ENCODE results near the gene TNKS1BP1. TPM values are rescaled to one million over a fixed set of nuclear protein-coding genes. Genes with fewer than 3 reads are reported as not detected.

The TNKS1BP1 gene
- total and polyA plus RNA-seq, 7 experiments from 2014 or later: 2.8 to 22.0 (median 12.5) TPM

DNA sequence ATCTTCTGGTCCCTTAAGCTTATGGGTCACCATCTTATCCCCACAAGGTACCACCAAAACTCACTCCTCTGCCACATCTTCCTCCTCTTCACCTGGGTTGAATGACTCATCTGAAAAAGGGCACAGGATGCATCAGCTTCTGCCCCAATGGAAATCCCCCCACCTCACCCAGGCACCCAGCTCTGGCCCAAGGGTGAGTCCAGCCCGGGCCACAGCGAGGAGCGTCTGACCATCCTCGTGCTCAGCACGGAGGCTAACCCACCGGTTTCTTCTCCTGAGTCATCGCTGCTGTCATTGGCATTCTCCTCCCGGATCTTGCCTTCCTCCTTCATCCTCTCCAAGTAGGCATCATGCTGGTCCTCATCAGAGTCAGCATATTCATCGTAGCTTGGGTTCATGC lies 5.3 kb upstream of the TNKS1BP1 start:
- H3K27me3 ChIP-seq (ENCODE audit: control insufficient read depth in 2 of 2, insufficient read depth in 2 of 2, low read length in 2 of 2): no peaks in the 10 kb centered on the region
- intact Hi-C loops (cut with micrococcal nuclease): no loop called here
- POLR2A ChIA-PET: no interaction called here

DNA sequence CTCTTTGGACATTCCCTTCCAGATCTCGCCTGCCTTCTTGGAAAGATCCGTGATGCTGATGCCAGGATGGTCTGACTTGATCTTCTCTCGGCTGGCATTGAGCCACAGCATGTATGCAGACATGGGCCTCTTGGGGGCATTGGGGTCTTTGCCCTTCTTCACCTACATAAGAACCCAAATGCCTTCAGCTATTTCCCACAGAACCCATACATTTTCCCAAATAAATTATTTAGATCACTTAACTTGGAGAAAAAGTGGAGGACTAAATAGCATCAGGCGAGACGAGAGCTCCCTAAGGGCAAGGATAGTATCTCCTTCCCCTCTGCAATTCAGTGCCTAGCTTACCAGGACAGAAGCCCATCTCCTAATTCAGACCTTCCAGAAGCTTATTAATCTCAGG lies 3.0 kb upstream of the TNKS1BP1 start:
- Mint-ChIP-seq H3K4me1 (peaks cover 17 to 55% (median 39%) of the 10 kb centered on the region in 7 donors), H3K9me3 (no peaks in the 10 kb centered on the region), H3K4me3 (peak overlapping the region in 4 of 10 donors; percentile 25 to 95 (median 68)), H3K27me3 (no peaks in the 10 kb centered on the region), H3K36me3 (peaks cover 21 to 49% (median 43%) of the 10 kb centered on the region in 5 donors), H3K27ac (peak overlapping the region in 7 of 9 donors; percentile 22 to 98 (median 76))
- DNase-seq (no peak), ATAC-seq (no peak)
- intact Hi-C loops (cut with micrococcal nuclease): loop anchor here (5.0 to 10.0 kb wide), 3 partner anchors 237 to 1817 kb away; partner anchors contain the start of genes FAM111A (in 1 of the 2) and UBE2L6 (in 1 of the 2)
- Histone ChIP-seq H3K9me3 (ENCODE audit: control insufficient read depth in 2 of 3, low read length in 3 of 3) (no peaks in the 10 kb centered on the region), H3K36me3 (ENCODE audit: control insufficient read depth in 2 of 3, insufficient read depth in 3 of 3, low read length in 3 of 3) (peaks cover 23 to 62% (median 36%) of the 10 kb centered on the region in 3 experiments), H3K4me1 (ENCODE audit: control insufficient read depth in 2 of 2, insufficient read depth in 2 of 2, low read length in 2 of 2) (peaks cover 8 to 14% of the 10 kb centered on the region in 2 donors), H3K27ac (ENCODE audit: low read depth, low read length) (no peak overlapping the region), H3K4me3 (ENCODE audit: low read length) (no peak overlapping the region), H3K27me3 (ENCODE audit: control insufficient read depth in 2 of 2, insufficient read depth in 2 of 2, low read length in 2 of 2) (no peaks in the 10 kb centered on the region)
- POLR2A ChIA-PET: no interaction called here
- CTCF ChIA-PET: no interaction called here

More for the DNA sequence above, 5.3 kb upstream of the TNKS1BP1 start:
- Mint-ChIP-seq H3K36me3 (peaks cover 21 to 53% (median 43%) of the 10 kb centered on the region in 5 donors), H3K4me3 (no peak overlapping the region), H3K27ac (no peak overlapping the region), H3K9me3 (no peaks in the 10 kb centered on the region), H3K27me3 (no peaks in the 10 kb centered on the region), H3K4me1 (peaks cover 28 to 69% (median 48%) of the 10 kb centered on the region in 7 donors)
- no peak overlapping the region for H3K27ac ChIP-seq (ENCODE audit: low read depth, low read length)
- no peaks in the 10 kb centered on the region for H3K9me3 ChIP-seq (ENCODE audit: control insufficient read depth in 2 of 3, low read length in 3 of 3)
- no peak overlapping the region for H3K4me3 ChIP-seq (ENCODE audit: low read length)
- CTCF ChIA-PET: interaction anchor here (0.9 kb wide), 1 partner anchor 1194 kb away, joined by 3 read pairs; no protein-coding TSS in a partner anchor
- ATAC-seq: no peak
- peaks cover 23 to 69% (median 36%) of the 10 kb centered on the region in 3 experiments for H3K36me3 ChIP-seq (ENCODE audit: control insufficient read depth in 2 of 3, insufficient read depth in 3 of 3, low read length in 3 of 3)
- DNase-seq: no peak
- H3K4me1 ChIP-seq (ENCODE audit: control insufficient read depth in 2 of 2, insufficient read depth in 2 of 2, low read length in 2 of 2): peaks cover 15 to 18% of the 10 kb centered on the region in 2 donors

DNA sequence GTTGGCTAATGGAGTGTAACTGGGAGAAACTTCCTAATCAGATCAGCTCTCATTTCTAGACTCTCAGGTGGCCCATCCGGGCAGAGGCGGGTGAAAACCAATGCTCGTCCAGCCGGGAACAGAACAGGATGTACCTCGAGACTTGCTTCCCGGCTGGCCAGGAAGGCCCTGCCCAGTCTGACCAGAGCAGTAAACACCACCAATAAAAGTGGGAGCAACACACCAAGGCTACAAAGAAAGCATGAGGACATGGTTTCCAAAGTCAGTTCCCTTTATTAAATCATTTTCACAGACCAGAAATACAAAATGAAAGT lies 940 bp upstream of the TNKS1BP1 start:
- Mint-ChIP-seq H3K4me3 (peak overlapping the region; percentile 88 to 95 (median 91)), H3K9me3 (no peaks in the 10 kb centered on the region), H3K27me3 (no peaks in the 10 kb centered on the region), H3K27ac (peak overlapping the region; percentile 93 to 98 (median 95)), H3K36me3 (peaks cover 16 to 42% (median 31%) of the 10 kb centered on the region in 5 donors), H3K4me1 (peaks cover 29 to 60% (median 51%) of the 10 kb centered on the region in 7 donors)
- peaks cover 9 to 42% (median 21%) of the 10 kb centered on the region in 3 experiments for H3K36me3 ChIP-seq (ENCODE audit: control insufficient read depth in 2 of 3, insufficient read depth in 3 of 3, low read length in 3 of 3)
- ATAC-seq (no peak), DNase-seq (no peak)
- H3K27me3 ChIP-seq (ENCODE audit: control insufficient read depth in 2 of 2, insufficient read depth in 2 of 2, low read length in 2 of 2): no peaks in the 10 kb centered on the region
- peaks cover 8 to 14% of the 10 kb centered on the region in 2 donors for H3K4me1 ChIP-seq (ENCODE audit: control insufficient read depth in 2 of 2, insufficient read depth in 2 of 2, low read length in 2 of 2)
- intact Hi-C loops (cut with micrococcal nuclease): loop anchor here (1.0 to 10.0 kb wide), 13 partner anchors 10 to 1819 kb away; partner anchors contain the start of genes SSRP1 (in 2 of the 2), CLP1 (in 1 of the 2), FAM111A (in 1 of the 2) and MED19 (in 1 of the 2)
- peak overlapping the region; percentile 79 for H3K27ac ChIP-seq (ENCODE audit: low read depth, low read length)
- H3K4me3 ChIP-seq (ENCODE audit: low read length): peak overlapping the region; percentile 73
- no peaks in the 10 kb centered on the region for H3K9me3 ChIP-seq (ENCODE audit: control insufficient read depth in 2 of 3, low read length in 3 of 3)
- CTCF ChIA-PET: interaction anchor here (0.8 to 1.7 kb wide), 4 partner anchors 11 to 224 kb away, joined by 3 to 4 read pairs (median 4); partner anchors contain the start of genes P2RX3 and SSRP1
- POLR2A ChIA-PET: interaction anchor here (0.5 to 3.9 kb wide), 5 partner anchors 11 to 1252 kb away, joined by 3 to 94 read pairs (median 3); partner anchors contain the start of genes P2RX3, SSRP1 and TIMM10

- H3K4me3 ChIP-seq (ENCODE audit: low read length): no peak overlapping the region
- intact Hi-C loops (cut with micrococcal nuclease): loop anchor here in 1 of 2 donors (10.0 kb wide), 2 partner anchors 240 to 1820 kb away; partner anchors contain the start of genes FAM111A and UBE2L6
Measured at GRCh38 chr11:57324154-57324885, 432 bp downstream of the TNKS1BP1 start.

GRCh38 chr11:57323855-57324153 lies 948 bp downstream of the TNKS1BP1 start:
- POLR2A ChIA-PET: interaction anchor here (0.6 to 3.9 kb wide), 3 partner anchors 8 to 192 kb away, joined by 3 to 94 read pairs (median 4); partner anchors contain the start of genes P2RX3, SLC43A1 and SSRP1
- Histone ChIP-seq H3K36me3 (ENCODE audit: control insufficient read depth in 2 of 3, insufficient read depth in 3 of 3, low read length in 3 of 3) (peaks cover 5 to 24% (median 7%) of the 10 kb centered on the region in 3 experiments), H3K27me3 (ENCODE audit: control insufficient read depth in 2 of 2, insufficient read depth in 2 of 2, low read length in 2 of 2) (no peaks in the 10 kb centered on the region), H3K4me1 (ENCODE audit: control insufficient read depth in 2 of 2, insufficient read depth in 2 of 2, low read length in 2 of 2) (peaks cover 8 to 14% of the 10 kb centered on the region in 2 donors), H3K27ac (ENCODE audit: low read depth, low read length) (peak overlapping the region; percentile 79), H3K4me3 (ENCODE audit: low read length) (no peak overlapping the region), H3K9me3 (ENCODE audit: control insufficient read depth in 2 of 3, low read length in 3 of 3) (no peaks in the 10 kb centered on the region)
- Mint-ChIP-seq H3K27ac (peak overlapping the region; percentile 64 to 86 (median 84)), H3K4me3 (peak overlapping the region; percentile 87 to 95 (median 89)), H3K36me3 (peaks cover 13 to 29% (median 23%) of the 10 kb centered on the region in 5 donors), H3K9me3 (no peaks in the 10 kb centered on the region), H3K4me1 (peaks cover 30 to 58% (median 51%) of the 10 kb centered on the region in 7 donors), H3K27me3 (no peaks in the 10 kb centered on the region)
- intact Hi-C loops (cut with micrococcal nuclease): loop anchor here in 1 of 2 donors (10.0 kb wide), 2 partner anchors 241 to 1821 kb away; partner anchors contain the start of genes FAM111A and UBE2L6
- CTCF ChIA-PET: no interaction called here
- DNase-seq (no peak), ATAC-seq (no peak)

More at GRCh38 chr11:57324154-57324885, 432 bp downstream of the TNKS1BP1 start:
- no peaks in the 10 kb centered on the region for H3K27me3 Mint-ChIP-seq
- no peaks in the 10 kb centered on the region for H3K27me3 ChIP-seq (ENCODE audit: control insufficient read depth in 2 of 2, insufficient read depth in 2 of 2, low read length in 2 of 2)
- ChIA-PET POLR2A (interaction anchor here (0.6 to 3.9 kb wide), 5 partner anchors 9 to 520 kb away, joined by 3 to 94 read pairs (median 4); partner anchors contain the start of genes P2RX3, SLC43A1, SSRP1 and TIMM10), CTCF (interaction anchor here (1.2 kb wide), 1 partner anchor 12 kb away, joined by 4 read pairs; the partner anchor contains the start of gene SSRP1)
- H3K4me1 Mint-ChIP-seq: peaks cover 30 to 58% (median 51%) of the 10 kb centered on the region in 7 donors
- H3K27ac Mint-ChIP-seq: peak overlapping the region; percentile 64 to 98 (median 86)
- H3K4me1 ChIP-seq (ENCODE audit: control insufficient read depth in 2 of 2, insufficient read depth in 2 of 2, low read length in 2 of 2): peaks cover 8 to 14% of the 10 kb centered on the region in 2 donors
- peaks cover 14 to 32% (median 21%) of the 10 kb centered on the region in 5 donors for H3K36me3 Mint-ChIP-seq
- H3K36me3 ChIP-seq (ENCODE audit: control insufficient read depth in 2 of 3, insufficient read depth in 3 of 3, low read length in 3 of 3): peaks cover 9 to 28% (median 9%) of the 10 kb centered on the region in 3 experiments
- peak overlapping the region; percentile 79 for H3K27ac ChIP-seq (ENCODE audit: low read depth, low read length)
- no peaks in the 10 kb centered on the region for H3K9me3 Mint-ChIP-seq
- DNase-seq: peak in 2 of 9 donors; percentile 24 to 32
- H3K4me3 Mint-ChIP-seq: peak overlapping the region; percentile 87 to 95 (median 89)
- no peaks in the 10 kb centered on the region for H3K9me3 ChIP-seq (ENCODE audit: control insufficient read depth in 2 of 3, low read length in 3 of 3)
- no peak for ATAC-seq

DNA sequence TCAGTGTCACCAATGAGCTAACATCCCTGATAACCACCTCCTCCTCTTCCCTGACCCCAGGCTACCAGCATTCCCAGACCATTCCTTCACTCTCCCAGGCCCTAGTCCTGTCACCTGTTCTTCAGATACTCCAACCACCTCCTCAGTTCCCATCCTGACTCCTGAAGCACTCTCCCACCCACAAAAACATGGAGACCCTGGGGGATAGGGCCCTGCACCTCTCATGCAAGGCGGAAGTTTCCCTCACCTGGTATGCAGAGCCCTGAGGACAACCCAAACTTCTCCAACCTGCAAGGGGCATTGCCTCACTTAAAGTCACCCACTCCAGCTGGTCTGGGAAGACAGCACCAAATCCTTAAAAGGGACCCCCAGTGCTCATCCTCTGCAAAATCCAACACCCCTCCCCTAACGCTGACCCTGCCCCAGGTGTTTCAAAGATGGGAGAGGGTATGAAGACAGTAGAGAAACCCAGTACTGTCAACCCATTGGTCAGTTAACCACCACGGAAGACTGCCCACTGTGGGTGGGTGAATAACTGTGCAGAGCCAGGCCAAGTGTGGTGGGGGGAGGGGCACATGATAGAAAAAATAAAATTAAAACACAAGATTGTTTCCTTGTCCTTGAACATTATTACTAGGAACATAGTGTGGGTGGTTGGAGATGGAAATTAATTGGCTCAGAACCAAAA lies 1.4 kb downstream of the TNKS1BP1 start:
- peaks cover 9 to 25% (median 19%) of the 10 kb centered on the region in 5 donors for H3K36me3 Mint-ChIP-seq
- H3K27me3 ChIP-seq (ENCODE audit: control insufficient read depth in 2 of 2, insufficient read depth in 2 of 2, low read length in 2 of 2): no peaks in the 10 kb centered on the region
- no peaks in the 10 kb centered on the region for H3K9me3 ChIP-seq (ENCODE audit: control insufficient read depth in 2 of 3, low read length in 3 of 3)
- H3K9me3 Mint-ChIP-seq: no peaks in the 10 kb centered on the region
- H3K27ac Mint-ChIP-seq: peak overlapping the region; percentile 60 to 86 (median 84)
- ChIA-PET CTCF (no interaction called here), POLR2A (interaction anchor here (0.6 to 3.9 kb wide), 3 partner anchors 8 to 74 kb away, joined by 3 to 94 read pairs (median 4); partner anchors contain the start of genes P2RX3 and SSRP1)
- ATAC-seq (no peak), DNase-seq (no peak)
- intact Hi-C loops (cut with micrococcal nuclease): loop anchor here in 1 of 2 donors (10.0 kb wide), 2 partner anchors 241 to 1821 kb away; partner anchors contain the start of genes FAM111A and UBE2L6
- no peaks in the 10 kb centered on the region for H3K27me3 Mint-ChIP-seq
- peak overlapping the region; percentile 87 to 95 (median 89) for H3K4me3 Mint-ChIP-seq
- peaks cover 8 to 14% of the 10 kb centered on the region in 2 donors for H3K4me1 ChIP-seq (ENCODE audit: control insufficient read depth in 2 of 2, insufficient read depth in 2 of 2, low read length in 2 of 2)
- peaks cover 30 to 58% (median 51%) of the 10 kb centered on the region in 7 donors for H3K4me1 Mint-ChIP-seq
- H3K27ac ChIP-seq (ENCODE audit: low read depth, low read length): no peak overlapping the region
- peaks cover 0 to 20% (median 7%) of the 10 kb centered on the region in 3 experiments for H3K36me3 ChIP-seq (ENCODE audit: control insufficient read depth in 2 of 3, insufficient read depth in 3 of 3, low read length in 3 of 3)
- no peak overlapping the region for H3K4me3 ChIP-seq (ENCODE audit: low read length)
